GM19043 (cell line): Measurements from ENCODE around the gene CWC25.
"Not testable (repeated sequence)": the region's sequence is repeated elsewhere in the genome, so short reads cannot be mapped to it uniquely, and the experiment has no call there.

ENCODE experiments used
- ATAC-seq: cut with Tn5 transposase; IDR thresholded peaks from one replicate; pipeline ENCODE4 v1.9.1; 2021; ENCODE audit warnings: low read depth; ENCODE audit not compliant: unreplicated experiment

CWC25 gene

GRCh38 chr17:38790148-38790707 lies 34.9 kb downstream of the CWC25 start:
- ATAC-seq, result not testable (repeated sequence)

DNA sequence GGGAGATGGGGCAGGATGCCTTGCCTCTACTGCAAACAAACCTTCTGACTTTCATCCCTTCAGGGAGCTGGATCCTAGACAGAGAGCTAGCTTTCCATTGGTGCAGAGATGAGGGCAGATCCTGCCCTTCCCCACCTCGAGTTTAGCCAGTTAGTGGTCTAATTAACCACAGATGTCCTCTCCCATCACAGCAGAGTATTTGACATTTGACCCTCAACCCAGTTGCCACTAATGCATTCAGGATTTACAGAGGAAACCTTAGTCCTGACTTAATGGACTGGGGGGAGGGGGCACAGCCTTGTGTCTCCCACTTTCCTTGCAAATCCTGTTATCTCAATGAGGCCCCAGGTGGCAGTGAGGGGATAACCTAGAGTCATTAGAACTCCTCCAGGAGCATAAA lies 35.9 kb downstream of the CWC25 start:
- ATAC-seq, result no peak

DNA sequence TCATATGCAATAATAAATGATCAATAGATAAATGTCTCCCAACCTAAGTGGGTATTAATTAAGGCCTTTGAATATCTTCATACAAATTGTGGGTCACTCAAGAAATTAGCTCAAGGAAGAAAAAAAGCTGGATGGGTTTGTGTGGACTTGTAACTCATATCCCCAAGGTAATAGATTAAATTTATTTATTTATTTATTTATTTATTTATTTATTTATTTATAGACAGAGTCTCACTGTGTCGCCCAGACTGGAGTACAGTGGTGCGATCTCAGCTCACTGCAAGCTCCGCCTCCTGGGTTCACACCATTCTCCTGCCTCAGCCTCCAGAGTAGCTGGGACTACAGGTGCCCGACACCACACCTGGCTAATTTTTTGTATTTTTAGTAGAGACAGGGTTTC lies 37.1 kb downstream of the CWC25 start:
- not testable (repeated sequence) for ATAC-seq

DNA sequence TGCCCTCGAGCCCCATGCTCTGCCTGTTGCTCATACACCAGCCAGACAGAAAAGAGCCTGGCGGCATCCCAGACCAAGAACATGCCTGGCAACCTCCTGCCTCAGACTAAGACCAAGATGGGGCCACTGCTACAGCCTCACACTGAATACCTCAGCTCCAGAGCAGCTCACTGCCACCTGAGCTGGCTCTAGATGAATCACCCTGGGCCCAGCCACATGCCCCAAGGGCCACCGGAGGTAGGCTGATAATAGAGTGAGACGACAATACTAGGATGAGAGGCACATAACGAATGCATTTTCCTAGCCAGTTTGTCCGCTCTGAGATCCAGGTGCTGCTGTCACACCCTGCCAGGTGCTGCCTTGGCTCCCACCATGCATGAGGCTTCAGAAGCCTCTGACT lies 38.7 kb downstream of the CWC25 start:
- ATAC-seq, result no peak

DNA sequence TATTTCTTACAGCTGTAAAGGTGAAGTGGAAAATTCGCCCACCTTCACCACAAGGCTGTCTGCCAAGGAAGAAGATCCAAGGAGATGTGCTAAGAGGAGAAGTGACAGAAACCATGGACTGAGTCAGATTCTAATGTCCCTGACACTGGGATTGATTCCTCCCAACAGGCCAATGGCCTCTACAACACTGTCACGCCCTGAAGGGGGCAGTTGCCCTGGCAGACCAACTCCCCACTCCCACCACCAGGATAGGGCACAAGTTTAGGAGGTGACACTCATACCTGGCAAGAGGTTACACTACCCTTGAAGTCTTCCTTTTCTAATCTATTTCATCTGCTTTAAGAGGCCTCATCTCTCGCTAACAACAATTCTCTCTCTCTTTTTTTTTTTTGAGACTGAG lies 41.9 kb downstream of the CWC25 start:
- ATAC-seq, result no peak

GRCh38 chr17:38779965-38780752 lies 45.0 kb downstream of the CWC25 start:
- no peak for ATAC-seq

GRCh38 chr17:38777641-38778250 lies 47.4 kb downstream of the CWC25 start:
- ATAC-seq, result no peak

GRCh38 chr17:38773258-38773657 lies 51.9 kb downstream of the CWC25 start:
- ATAC-seq, result no peak

- no peak for ATAC-seq
Measured at GRCh38 chr17:38768417-38768816, 56.7 kb downstream of the CWC25 start.

GRCh38 chr17:38766341-38766740 lies 58.8 kb downstream of the CWC25 start:
- no peak for ATAC-seq

- ATAC-seq, result no peak
Measured at GRCh38 chr17:38762231-38762630, 62.9 kb downstream of the CWC25 start.

DNA sequence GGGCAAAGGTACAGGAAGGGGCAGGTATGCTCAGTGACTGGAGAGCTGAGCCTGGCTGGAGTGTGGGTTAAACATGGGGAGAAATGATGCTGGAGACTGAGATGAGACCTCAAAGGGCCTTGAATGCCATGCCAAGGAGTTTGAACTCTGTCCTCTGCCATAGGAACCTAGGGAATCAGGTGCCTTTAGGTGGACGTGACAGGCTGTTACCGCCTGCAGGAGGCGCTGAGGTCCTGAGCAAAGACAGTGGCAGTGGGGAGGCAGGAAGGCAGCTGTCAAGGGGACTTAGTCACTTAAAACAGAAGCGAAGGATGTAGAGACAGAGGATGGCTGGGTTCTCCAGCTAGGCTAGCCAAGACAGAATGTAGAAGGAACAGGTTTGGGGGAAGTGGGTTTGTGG lies 63.5 kb downstream of the CWC25 start:
- ATAC-seq, result no peak

DNA sequence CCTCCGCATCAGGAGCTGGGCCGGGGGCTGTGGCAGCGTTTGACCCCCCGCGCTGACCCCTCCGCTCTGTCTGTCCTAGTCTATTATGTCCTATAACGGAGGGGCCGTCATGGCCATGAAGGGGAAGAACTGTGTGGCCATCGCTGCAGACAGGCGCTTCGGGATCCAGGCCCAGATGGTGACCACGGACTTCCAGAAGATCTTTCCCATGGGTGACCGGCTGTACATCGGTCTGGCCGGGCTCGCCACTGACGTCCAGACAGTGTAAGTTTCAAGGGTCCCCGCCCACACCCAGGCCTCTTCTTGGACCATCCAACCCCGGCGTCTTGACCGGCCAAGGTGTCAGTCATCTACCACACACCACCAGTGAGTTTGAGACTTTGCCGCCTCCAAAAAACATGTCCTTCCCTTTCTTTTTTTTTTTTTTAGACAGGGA lies 72.0 kb downstream of the CWC25 start:
- ATAC-seq, result no peak

DNA sequence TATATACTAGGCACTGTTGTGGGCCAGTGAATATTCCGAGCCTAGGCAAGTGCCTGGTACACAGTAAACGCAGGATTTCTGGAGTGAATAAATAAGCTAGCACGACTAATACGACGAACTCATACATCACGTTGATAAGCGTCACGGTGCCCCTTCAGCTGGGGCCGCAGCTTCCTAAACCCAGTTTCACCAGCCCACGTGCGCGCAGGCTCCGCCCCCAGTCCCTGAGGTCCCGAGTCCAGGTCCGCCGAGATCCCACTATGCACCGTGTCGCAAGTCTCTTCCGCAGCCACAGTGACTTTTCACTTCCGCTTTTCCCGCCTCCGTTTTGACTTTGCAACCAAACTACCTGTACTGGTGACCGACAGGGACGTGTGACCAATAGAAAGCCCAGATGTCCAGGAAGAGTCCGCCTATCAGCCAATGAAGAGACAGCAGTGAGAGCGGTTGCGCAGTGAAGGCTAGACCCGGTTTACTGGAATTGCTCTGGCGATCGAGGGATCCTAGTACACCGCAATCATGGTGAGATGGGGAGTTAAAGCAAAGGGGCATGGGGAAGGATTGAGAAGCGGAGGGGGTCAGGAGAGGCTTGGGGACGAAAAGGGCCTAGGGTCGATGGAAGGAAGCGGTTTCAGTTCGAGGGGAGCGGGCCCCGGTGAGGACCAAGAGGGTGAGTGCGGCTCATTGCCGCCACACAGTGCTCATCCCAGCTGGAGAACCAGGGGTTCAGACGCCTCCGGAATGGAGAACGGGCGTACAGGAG lies 72.6 kb downstream of the CWC25 start, which contains the start of gene PSMB3:
Gene PSMB3 (plus strand): TSS at position 434 of the 763 bp plus-strand sequence. CDS start 86 bp downstream, at position 520.
- ATAC-seq, result peak; percentile 65

- no peak for ATAC-seq
Measured at GRCh38 chr17:38751808-38752307, 73.3 kb downstream of the CWC25 start.

DNA sequence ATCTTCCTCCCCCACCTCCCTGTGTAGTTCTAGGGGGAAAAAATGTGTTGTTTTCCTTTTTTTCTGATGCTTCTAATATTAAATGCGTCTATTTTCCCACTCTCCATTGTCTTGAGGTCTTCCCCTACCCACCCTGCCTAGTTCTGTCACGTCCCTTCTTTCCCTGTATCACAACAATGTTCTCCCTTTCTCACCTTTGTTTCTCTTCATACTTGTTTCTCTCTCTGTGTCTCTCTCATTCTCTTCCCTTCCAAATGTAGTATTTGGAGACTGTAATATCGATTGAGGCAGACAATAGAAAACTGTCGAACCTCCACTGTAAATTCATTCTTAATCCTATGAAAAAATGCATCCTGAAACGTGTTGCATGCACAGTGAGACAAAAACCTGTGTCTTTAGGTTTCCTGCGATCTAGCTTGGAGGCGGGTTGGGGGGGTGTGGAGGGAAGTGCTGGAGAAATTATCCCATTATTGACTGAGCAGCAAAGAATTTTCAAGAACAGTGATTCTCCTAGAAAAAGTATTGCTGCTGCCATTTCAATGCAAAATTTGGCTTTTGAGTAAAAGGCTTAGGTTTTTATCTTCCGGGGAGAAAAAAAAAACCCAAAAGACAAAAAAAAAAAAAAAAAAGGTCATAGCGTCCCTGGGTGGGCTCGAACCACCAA lies 73.8 kb downstream of the CWC25 start:
- no peak for ATAC-seq
